ENCODE results near the gene PLPPR2. TPM values are rescaled to one million over a fixed set of nuclear protein-coding genes. Genes with fewer than 3 reads are reported as not detected.

PLPPR2 gene
- polyA plus RNA-seq, 3 donors, result 35.0 to 99.4 (median 45.5) TPM

DNA sequence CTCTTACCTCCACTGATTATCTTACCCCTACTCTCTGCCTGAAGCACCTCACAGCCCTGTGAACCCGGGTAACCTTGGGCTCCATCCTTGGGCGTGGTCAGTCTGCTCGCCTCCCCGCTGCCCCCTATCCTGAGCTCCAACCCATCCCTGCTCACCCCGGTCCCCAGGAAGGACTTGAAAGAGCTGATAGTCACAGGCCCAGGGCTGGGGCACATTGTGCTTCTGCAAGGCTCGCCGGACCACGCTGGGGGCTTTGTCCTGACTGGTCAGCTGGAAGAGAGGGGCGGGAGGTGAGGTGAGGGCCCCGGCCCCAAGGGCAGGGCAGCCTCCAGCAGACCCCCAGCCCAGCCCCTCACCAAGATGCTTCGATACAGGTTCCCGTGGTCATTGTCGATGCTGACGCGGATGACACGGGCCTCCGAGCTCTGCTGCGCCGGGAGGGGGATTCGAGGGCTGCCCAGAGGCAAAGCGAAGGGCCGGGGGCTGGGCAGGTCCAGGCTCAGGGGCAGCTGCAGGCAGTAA, 41.9 kb downstream of the PLPPR2 start:
- DNase-seq, result no peak
- no peak overlapping the region for H3K27ac Mint-ChIP-seq
- intact Hi-C loops (cut with micrococcal nuclease), result no loop called here

GRCh38 chr19:11399667-11400066, 44.4 kb downstream of the PLPPR2 start:
- intact Hi-C loops (cut with micrococcal nuclease), result no loop called here
- Histone ChIP-seq H3K4me1 (ENCODE audit: control insufficient read depth in 1 of 2, insufficient read depth in 2 of 2, low read length in 2 of 2) (no peaks in the 10 kb centered on the region), H4K20me1 (ENCODE audit: insufficient read depth, low read length) (no peaks in the 10 kb centered on the region), H3K9ac (ENCODE audit: insufficient read depth, low read length, poor library complexity, severe bottlenecking) (no peak overlapping the region), H3K9me3 (replicated peaks in 1 of 2; ENCODE audit: control insufficient read depth in 1 of 2, insufficient read depth in 1 of 2, low read length in 2 of 2) (no peaks in the 10 kb centered on the region), H3K27me3 (ENCODE audit: control insufficient read depth in 2 of 2, insufficient read depth in 2 of 2, low read length in 2 of 2) (no peaks in the 10 kb centered on the region), H3K79me2 (ENCODE audit: insufficient read depth, low read length) (no peaks in the 10 kb centered on the region), H3K4me3 (replicated peaks in 1 of 3; ENCODE audit: low read depth in 2 of 3, low read length in 3 of 3) (no peak overlapping the region), H3K4me2 (replicated peaks; ENCODE audit: extremely low read depth, low read length, poor library complexity, severe bottlenecking) (no peak overlapping the region), H3K36me3 (replicated peaks in 1 of 2; ENCODE audit: control insufficient read depth in 1 of 2, insufficient read depth in 2 of 2, low read length in 2 of 2) (no peaks in the 10 kb centered on the region), H2AFZ (ENCODE audit: insufficient read depth, low read depth, low read length, poor library complexity, severe bottlenecking) (no peak overlapping the region), H3K27ac (ENCODE audit: low read depth in 1 of 2, low read length in 2 of 2) (no peak overlapping the region)
- Mint-ChIP-seq H3K27me3 (ENCODE audit: low read depth in 3 of 3) (peaks cover 2 to 27% (median 5%) of the 10 kb centered on the region in 3 donors), H3K9me3 (no peaks in the 10 kb centered on the region), H3K27ac (no peak overlapping the region), H3K4me3 (no peak overlapping the region), H3K36me3 (no peaks in the 10 kb centered on the region), H3K4me1 (peaks cover 5% of the 10 kb centered on the region)
- no peak for TF ChIP-seq CTCF (IDR thresholded peaks at IDR 0.05)
- DNase-seq, result no peak
- 95% methylated on average over 8 of the region's 9 CpGs for WGBS (ENCODE audit: insufficient coverage)

More for the DNA sequence above, 41.9 kb downstream of the PLPPR2 start:
- peaks cover 7% of the 10 kb centered on the region for H3K4me1 Mint-ChIP-seq
- peaks cover 3 to 30% (median 8%) of the 10 kb centered on the region in 3 donors for H3K27me3 Mint-ChIP-seq (ENCODE audit: low read depth in 3 of 3)
- H3K36me3 Mint-ChIP-seq, result no peaks in the 10 kb centered on the region
- no peaks in the 10 kb centered on the region for H4K20me1 ChIP-seq (ENCODE audit: insufficient read depth, low read length)
- no peak overlapping the region for H3K4me3 ChIP-seq (replicated peaks in 1 of 3; ENCODE audit: low read depth in 2 of 3, low read length in 3 of 3)
- H3K4me3 Mint-ChIP-seq, result no peak overlapping the region
- H3K9me3 ChIP-seq (replicated peaks in 1 of 2; ENCODE audit: control insufficient read depth in 1 of 2, insufficient read depth in 1 of 2, low read length in 2 of 2), result no peaks in the 10 kb centered on the region
- no peaks in the 10 kb centered on the region for H3K9me3 Mint-ChIP-seq
- no peak overlapping the region for H3K4me2 ChIP-seq (replicated peaks; ENCODE audit: extremely low read depth, low read length, poor library complexity, severe bottlenecking)
- 98% methylated on average over 19 of the region's 22 CpGs for WGBS (ENCODE audit: insufficient coverage)
- H3K4me1 ChIP-seq (ENCODE audit: control insufficient read depth in 1 of 2, insufficient read depth in 2 of 2, low read length in 2 of 2), result no peaks in the 10 kb centered on the region
- no peak for TF ChIP-seq CTCF (IDR thresholded peaks at IDR 0.05)
- H2AFZ ChIP-seq (ENCODE audit: insufficient read depth, low read depth, low read length, poor library complexity, severe bottlenecking), result no peak overlapping the region
- H3K36me3 ChIP-seq (replicated peaks in 1 of 2; ENCODE audit: control insufficient read depth in 1 of 2, insufficient read depth in 2 of 2, low read length in 2 of 2), result no peaks in the 10 kb centered on the region
- H3K9ac ChIP-seq (ENCODE audit: insufficient read depth, low read length, poor library complexity, severe bottlenecking), result no peak overlapping the region
- no peaks in the 10 kb centered on the region for H3K79me2 ChIP-seq (ENCODE audit: insufficient read depth, low read length)
- H3K27me3 ChIP-seq (ENCODE audit: control insufficient read depth in 2 of 2, insufficient read depth in 2 of 2, low read length in 2 of 2), result no peaks in the 10 kb centered on the region
- H3K27ac ChIP-seq (ENCODE audit: low read depth in 1 of 2, low read length in 2 of 2), result no peak overlapping the region
